Activated CD4-positive, alpha-beta T cell treated with anti-CD3 and anti-CD28 coated beads, Interleukin-10, Interleukin-2, amounts not matched to agents 100 ng/mL and 50 ng/mL, durations not matched to agents 16 hours and 8 hours (primary cell): ENCODE results near the gene PECR.
A peak's percentile ranks its signal among the peaks of the same experiment; 100 is the strongest.

Experiments
- DNase-seq: peaks from one replicate; pipeline ENCODE4 v3.0.0-alpha.2; 2020

The PECR gene

GRCh38 chr2:216069028-216069427 is 12.6 kb downstream of the PECR start:
- DNase-seq: no peak

DNA sequence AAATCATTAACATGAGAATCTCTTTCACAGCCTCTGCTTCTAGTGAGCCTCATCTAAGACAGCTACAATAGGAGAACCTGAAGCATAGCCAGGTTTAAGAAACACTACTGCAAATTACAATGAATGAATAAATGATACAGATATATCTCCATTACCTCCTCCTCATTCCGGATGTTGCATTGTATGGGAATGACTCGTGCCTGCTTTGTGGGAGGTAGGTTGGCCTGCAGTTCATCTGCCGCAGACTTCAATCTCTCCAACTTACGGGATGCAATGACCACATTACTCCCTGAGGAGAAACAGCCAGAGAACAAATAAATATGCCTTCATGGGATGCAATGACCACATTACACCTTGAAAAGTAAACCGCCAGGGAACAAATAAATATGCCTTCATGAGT is 15.4 kb downstream of the PECR start:
- no peak for DNase-seq

DNA sequence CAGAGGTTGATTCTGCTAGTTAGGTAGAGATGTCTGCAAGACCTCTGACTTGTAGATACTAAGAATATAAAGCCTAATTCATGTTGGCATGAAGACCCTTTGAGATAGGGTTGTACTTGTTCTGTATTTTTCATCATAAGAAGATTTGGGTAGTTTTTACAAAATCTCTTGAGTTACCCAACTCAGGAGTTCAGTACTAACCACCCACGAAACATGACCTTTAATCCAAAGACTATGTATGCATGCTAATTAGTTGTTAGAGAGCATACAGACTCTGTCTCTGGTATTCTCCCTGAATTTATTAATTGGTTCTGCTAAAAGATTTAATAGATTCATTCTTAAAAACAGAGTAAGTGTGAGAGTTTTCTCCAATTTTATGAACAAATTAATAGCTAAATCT is 16.9 kb downstream of the PECR start:
- DNase-seq: no peak

GRCh38 chr2:216064014-216064630 is 17.5 kb downstream of the PECR start:
- DNase-seq: no peak

DNA sequence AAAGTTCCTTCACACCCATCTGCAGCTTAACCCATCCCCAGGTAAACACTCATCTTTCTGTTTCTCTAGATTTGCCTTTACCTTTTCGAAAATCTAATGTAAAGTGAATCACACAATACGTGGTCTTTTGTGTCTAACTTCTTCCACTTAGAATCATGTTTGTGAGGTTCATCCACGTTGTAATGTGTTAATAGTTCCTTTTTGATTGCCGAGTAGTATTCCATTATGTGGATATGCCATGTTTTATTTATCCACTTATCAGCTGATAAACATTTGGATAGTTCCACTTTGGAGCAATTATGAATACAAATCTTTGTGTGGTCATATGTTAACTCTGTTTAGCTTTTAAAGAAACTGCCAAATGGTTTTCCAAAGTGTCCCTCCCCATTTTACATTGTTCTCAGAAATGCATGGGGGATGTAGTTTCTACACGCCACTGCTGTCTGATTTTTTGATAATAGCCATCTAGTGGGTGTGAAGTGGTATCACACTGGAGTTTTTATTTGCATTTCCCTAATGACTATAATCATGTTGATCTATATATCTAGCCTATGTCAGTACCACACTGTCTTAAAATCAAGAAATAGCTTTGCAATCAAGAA is 22.3 kb downstream of the PECR start:
- DNase-seq: peak; percentile 21

DNA sequence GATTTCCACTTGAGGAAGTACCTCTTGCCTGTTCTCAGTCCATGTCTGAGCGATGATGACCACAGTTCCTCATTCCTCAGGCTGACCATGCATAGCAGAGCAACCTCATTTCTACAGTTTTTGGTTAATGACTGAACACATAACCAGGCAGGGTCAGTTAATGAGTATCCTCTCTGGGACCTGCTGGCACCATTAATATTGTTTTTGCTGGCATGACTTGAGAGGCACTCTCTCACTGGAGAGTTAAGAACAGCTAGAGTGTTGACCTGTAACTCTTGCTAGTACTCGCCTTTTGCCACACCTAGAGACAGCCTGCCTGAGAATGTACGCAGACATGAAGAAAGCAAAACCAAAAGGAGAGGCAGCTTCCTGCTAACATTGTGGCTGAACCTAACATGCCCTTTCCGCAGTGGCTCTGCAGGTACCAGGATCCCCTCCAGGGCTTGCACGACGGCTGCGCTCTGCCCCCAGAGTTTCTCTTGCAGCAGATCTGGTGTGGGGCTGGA is 23.9 kb downstream of the PECR start:
- peak; percentile 72 for DNase-seq

DNA sequence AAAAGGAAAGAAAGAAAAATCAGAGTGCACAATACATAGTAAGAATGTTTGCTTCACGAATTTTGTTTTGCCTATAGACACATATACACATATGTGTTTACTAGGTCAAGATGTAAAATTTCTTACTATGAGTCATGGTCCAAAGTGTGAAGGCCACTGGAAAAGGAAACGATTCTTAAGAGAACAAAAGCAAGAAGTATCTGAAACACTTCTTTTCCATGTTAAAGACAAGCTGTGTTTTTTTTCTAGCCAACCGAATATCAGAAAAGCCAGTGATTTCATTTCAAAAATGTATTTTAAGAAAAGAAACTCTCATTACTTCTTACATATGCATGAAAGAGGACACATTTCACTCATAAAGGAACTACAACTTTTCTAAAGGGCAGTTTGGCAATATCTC is 24.9 kb downstream of the PECR start:
- peak; percentile 22 for DNase-seq

GRCh38 chr2:216055680-216056079 is 25.9 kb downstream of the PECR start:
- DNase-seq: no peak

DNA sequence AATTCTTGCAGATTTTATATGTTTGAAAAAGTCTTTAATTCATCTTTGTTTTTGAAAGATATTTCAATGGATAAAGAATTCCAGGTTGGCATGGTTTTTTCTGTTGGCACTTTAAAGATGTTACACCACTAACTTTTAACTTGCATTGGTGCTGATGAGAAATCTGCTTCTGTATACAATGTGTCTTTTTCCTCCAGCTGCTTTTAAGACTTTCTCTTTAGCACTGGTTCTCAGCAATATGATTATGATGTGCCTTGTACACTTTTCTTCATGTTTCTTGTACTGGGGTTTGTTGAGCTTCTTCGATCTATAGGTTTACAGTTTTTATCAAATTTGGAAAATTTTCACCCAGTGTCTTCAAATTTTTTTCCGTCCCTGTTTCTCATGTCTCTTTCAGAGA is 29.2 kb downstream of the PECR start:
- DNase-seq: no peak

DNA sequence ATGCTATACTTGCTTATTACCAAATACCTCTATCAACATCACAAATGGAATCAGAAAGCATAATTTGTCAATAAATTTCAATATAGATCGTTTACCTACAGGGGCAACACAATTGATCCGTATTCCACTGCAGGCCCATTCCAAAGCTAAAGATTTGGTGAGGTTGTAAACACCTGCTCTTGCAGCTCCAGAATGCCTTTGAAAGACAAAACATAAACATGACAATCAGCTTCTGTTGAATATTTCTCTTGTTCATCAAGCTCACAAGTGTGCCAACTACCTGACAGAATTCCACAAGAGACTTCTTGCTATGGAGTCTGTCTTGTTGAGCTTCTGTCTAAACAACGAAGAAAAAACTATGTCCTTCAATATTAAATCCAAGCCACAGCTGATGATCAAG is 30.3 kb downstream of the PECR start:
- DNase-seq: no peak

DNA sequence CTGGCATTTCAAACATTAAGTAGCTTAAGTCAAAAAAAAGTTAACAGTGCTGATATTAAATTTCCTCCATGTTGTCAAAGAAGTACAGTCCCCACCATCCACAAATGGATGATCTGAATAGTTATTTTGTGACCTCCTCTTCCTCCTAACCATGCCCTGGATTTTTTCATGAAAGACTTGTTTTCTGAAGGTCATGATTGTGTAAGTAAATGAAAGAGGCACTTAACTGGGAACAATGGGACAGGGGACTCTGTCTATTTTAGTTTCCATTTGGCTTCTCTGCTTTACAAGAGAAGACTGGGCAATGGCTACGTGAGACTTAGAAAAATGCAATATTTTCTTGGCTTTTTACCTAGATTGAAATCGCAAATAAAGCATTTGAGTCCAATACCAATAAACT is 32.2 kb downstream of the PECR start:
- DNase-seq: no peak

DNA sequence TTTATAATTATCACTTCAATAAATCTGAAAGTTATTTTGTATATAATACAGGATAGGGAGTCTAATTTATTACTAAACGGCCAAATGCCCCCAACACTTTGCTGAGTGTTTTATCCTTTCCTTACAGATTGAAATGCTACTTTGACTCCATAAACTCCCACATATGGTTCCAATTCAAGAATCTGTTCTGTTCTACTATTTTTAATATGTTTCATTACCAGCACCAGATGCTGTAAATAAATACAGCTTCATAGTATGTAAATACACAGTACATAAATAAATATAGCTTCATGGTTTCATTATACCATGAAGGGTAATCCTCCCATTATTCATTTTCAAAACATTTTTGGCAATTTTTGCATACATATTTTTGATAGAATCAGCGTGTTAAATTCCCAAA is 34.2 kb downstream of the PECR start:
- no peak for DNase-seq

DNA sequence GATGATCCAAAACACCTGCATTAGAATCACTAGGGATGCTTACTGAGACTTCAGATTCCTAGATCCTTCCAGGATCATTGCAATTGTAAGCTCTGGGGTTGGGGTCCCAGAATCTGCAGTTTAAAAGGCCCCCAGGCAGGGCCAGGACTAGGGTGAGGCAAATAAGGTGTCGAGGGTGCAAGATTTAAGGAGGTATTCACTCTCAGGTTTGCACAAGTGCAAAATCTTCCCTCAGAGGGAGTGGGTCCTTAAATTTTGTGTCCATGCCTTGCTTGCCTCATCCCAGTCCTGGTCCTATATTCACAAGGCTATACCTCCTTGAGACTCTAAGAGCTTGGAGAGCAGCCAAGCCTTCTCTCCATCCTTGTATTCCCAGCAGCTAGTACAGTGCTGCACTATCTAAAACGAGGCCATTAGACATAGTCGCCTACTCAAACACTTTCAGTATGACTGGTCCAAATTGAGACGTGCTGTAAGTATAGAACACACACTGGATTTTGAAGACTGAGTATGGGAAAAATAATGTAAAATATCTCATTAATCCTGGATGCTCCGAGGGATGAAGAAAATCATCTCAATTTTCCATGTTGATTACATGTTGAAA is 36.6 kb downstream of the PECR start:
- peak; percentile 59 for DNase-seq

DNA sequence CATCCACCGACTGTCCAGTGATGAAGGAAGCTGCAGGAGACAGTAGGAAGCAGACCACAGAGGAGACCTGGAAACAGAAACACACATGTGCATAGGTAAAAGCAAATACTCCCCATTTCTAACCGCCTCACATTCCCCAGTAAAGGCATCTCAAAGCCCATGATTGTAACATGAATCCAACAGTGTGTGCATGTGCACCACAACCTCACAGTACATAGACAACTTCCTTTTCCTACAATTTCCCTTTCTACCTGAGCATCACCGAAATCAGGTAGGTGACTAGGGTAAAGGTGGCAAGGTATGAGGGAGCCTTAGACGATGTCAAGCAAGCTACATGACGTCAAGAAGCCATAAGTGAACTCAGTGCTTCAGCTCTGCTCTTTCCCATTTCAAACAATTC is 37.7 kb downstream of the PECR start:
- DNase-seq: no peak

DNA sequence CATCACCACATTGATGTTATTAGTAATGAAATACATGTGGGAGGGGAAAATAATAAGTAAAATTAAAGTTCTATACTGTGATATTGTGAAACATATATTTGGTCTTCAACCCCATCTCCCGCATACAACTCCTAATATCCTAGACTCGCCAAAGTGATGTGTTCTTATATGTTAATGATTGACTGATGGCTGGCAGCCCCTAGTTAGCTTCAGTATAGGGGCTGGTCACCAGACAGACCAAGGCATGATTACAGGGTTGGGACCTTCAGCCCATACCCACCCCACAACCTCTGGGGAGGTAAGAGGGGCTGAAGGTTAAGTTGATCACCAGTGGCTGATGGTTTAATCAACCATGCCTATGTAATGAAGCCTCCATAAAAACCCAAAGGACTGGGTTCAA is 40.2 kb downstream of the PECR start:
- no peak for DNase-seq

DNA sequence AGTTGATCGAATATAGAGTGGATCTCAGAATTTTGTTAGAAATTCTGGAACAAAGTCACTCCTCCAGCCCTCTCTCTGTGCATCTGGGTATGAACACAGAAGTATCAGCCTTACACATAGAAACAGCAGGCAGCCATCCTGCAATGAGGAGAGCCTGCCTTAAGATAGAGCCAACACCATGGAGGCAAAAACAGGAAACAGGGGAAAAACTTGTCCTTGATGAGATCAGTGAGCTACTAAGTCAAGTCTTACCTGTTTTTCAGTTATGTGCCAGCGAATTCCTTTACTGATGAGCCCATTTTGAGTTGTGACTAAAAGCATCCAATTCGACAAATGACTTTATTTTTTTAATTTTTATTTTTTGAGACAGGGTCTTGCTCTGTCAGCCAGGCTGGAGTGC is 41.7 kb downstream of the PECR start:
- no peak for DNase-seq

DNA sequence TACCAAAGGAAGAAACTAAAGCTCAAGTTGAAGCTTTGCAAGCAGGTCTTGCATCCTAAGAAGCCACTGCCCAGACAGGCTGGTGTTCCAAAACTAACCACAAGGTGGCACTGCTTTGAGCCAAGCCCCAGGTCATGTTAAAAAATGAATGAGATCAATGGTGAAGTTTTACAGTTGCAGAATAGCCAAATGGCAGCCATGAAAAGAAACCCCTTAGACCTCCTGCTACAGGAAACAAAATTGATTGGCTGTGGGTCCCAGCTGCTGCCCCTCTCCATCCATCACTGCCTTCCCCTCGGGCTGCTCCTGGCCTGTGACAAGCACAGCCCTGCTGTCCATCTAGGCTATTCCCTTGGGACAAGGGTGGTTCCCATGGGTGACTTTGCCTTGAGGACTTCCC is 47.5 kb downstream of the PECR start:
- DNase-seq: peak; percentile 86

DNA sequence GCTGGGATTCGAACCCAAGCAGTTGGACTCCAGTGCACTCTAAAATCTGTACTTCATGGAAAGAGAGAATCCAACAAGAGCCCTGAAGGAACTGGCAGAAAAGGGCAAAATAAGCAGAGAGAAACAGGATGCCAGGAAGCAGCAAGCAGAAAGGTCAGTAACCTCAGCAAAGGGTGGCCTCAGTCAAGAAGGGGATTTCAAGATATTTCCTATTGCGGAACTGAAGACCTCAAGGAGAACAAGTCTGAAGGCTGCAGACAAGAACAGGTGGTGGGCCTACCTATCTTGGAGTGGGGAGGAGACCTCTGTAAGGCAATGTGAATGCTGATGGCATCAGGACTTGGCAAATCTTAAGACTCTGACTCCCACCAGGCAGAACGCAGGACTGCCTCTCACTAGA is 48.2 kb downstream of the PECR start:
- no peak for DNase-seq

DNA sequence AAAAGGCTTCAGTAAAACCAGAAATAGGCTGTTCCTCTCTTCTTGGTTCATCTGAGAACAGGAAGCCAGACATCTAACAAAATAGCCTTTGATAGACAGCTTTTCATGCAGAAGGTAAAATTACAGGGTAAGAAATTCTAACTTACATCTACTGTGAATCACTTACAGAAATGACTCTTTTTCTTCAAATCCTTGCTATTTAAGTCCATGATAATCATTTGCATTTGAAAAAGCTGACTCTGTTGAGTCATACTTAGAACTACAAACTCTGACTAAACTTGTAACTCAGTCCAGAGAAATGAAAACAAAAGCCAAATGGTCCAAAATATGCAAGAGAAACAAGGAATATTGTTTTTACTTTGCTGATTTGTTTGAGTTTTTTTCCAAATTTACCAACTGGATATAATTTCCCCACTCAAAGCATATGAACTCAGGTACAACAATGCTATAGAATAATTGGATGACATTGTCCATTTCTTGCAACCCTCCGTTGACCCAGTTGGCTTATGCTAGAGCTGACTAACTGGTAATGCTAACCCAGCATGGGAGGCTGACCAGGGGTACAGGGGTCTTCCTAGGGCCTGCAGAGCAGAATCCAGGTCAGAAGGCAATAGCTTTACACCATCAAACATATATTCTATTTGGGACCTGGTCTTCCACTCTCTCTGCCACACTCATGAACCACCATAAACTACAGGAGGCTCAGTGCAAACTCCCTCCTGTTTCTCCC is 49.5 kb downstream of the PECR start:
- peak; percentile 84 for DNase-seq

GRCh38 chr2:216030216-216030615 is 51.4 kb downstream of the PECR start:
- peak; percentile 65 for DNase-seq

- DNase-seq: peak; percentile 62
Observed at GRCh38 chr2:216029416-216030129, 52.0 kb downstream of the PECR start.

DNA sequence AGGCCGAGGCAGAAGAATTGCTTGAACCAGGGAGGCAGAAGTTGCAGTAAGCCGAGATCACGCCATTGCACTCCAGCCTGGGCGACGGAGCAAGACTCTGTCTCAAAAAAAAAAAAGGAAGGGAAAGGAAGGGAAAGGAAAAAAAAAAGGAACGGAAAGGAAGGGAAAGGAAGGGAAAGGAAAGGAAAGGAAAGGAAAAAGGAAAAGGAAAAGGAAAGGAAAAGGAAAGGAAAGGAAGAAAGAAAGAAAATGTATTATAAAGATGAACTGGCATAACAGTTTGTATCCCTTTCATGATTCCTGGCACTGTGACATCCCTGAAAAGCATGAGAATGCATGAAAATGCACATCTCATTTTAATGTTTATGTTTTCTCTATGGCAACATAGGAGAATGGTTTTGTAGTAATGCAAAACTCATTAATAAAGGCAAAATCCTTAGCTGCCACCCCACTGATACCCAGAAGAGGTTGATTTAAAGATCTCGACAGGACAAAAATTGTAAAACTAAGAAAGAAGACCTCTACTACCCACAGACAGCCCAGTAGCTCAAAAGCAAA is 56.8 kb downstream of the PECR start:
- DNase-seq: no peak
